HG03039 (cell line): ENCODE data around the gene MICAL2.

Source experiments
- ATAC-seq: cut with Tn5 transposase; IDR thresholded peaks from one replicate; pipeline ENCODE4 v1.9.1; 2021; ENCODE audit warnings: mild to moderate bottlenecking, moderate library complexity; ENCODE audit not compliant: unreplicated experiment

MICAL2 gene

DNA sequence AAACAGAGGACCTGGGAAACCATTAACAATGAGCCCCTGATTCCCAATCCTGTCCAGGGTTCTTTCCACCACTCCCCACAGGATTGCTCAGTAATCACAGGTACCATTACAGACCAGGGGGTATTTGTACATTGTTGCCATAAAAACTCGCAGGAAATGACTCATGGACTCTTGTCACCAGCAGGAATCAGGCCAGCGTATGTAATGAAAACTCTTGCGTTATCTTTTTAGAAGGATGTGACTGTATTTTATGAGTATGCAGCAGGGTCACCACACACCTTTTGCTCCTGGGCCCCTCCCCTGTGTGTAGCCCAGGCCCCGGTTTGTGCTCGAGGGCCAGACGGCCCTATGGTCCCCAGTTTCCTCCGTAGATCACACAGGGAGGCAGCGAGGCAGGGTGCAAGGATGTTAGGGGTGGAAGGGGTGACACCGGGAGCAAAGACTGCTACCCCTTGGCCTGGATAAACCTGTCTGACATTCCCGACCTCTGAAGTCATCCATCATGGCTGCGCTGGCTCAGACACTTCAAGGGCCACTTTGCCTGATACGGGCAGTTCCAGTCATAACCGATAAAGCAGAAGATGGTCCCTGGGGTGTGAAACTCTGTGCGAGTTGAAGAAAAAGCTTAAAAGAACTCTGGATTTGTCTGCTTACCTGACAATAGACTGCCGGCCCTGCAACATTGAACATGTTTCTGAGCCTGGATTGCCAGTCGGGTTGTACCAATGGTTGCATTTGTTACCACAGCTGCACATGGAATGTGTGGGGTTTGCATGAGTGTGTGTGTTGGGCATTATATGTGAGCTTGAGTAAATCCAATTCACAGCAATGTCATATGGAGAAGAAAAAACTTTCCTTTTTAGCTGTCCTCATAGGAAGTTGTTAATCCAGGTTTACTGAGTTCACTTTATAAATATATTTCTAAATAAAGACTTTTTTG, 56.9 kb downstream of the MICAL2 start:
- no peak for ATAC-seq

- no peak for ATAC-seq
Measured at GRCh38 chr11:12168114-12168513, 57.7 kb downstream of the MICAL2 start.

- no peak for ATAC-seq
Measured at GRCh38 chr11:12169822-12170221, 59.4 kb downstream of the MICAL2 start.

DNA sequence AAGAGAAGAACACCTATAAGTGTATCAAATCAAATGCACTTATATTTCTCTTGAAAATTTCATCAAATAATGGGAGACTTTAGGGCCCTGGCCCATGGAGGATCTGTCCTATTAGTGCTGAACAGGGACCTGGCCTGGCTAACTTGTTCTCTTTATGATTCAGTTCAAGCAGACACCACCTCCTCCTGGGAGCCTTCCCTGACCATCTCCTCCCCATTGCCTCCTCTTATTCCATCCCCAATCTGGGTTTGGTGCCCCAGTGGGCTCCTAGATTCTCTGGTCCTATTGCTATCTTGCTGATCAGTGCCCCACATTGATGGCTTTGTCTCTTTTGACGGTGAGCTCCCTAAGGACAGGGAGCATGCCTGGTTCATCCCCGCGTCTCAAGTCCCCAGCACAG, 60.1 kb downstream of the MICAL2 start:
- no peak for ATAC-seq

DNA sequence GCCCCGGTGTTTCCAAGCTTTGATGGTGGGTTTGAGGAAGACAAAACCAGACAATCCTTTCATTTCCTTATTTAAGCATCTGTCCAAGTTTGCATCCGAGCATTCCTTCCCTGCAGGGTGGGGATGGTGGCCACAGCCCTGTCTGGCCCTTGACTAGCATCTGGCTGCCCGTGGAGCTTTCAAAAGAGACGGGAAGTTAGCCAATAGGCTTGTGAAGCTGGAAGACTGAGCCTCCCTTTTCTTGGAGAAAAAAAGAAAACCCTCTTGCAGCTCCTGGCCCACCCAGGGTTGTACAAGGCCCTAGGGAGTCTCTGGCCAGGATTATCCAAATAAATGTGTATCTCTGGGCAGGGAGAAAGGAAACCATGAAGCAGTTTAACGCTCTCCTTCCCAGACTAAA, 60.6 kb downstream of the MICAL2 start:
- ATAC-seq = no peak

- ATAC-seq = no peak
Measured at GRCh38 chr11:12171921-12172320, 61.5 kb downstream of the MICAL2 start.

- ATAC-seq = no peak
Measured at GRCh38 chr11:12172493-12173013, 62.2 kb downstream of the MICAL2 start.

- ATAC-seq = no peak
Measured at GRCh38 chr11:12173111-12173510, 62.7 kb downstream of the MICAL2 start.

- ATAC-seq = peak; percentile 39
Measured at GRCh38 chr11:12174128-12174476, 63.7 kb downstream of the MICAL2 start.

- ATAC-seq = peak; percentile 71
Measured at GRCh38 chr11:12174477-12175143, 64.2 kb downstream of the MICAL2 start.

DNA sequence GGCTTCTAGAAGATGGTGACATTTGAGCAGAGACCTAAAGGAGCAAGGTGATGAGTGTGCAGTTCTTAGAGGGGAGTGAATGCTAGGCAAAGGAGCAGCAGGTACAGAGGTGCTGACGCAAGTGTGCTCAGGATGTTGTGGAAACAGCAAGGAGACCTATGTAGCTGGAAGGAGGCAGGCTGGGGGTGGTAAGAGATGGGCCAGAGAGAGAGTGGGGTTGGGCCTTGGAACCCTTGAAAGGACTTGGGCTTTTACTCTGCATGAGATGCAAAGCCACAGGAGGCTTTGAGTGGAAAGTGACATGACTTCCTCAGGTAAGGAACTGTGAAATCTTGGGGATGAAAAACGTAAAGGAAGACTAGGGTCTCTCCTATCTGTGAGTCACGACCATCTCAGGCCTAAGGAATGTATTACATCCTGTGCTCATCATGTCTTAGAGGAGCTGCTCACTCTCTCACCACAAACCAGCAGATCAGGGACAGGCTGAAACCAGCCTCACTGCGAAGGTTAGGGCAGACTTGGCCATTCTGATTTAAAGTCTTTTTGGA, 65.4 kb downstream of the MICAL2 start:
- no peak for ATAC-seq

GRCh38 chr11:12176410-12176809, 66.0 kb downstream of the MICAL2 start:
- ATAC-seq = no peak

DNA sequence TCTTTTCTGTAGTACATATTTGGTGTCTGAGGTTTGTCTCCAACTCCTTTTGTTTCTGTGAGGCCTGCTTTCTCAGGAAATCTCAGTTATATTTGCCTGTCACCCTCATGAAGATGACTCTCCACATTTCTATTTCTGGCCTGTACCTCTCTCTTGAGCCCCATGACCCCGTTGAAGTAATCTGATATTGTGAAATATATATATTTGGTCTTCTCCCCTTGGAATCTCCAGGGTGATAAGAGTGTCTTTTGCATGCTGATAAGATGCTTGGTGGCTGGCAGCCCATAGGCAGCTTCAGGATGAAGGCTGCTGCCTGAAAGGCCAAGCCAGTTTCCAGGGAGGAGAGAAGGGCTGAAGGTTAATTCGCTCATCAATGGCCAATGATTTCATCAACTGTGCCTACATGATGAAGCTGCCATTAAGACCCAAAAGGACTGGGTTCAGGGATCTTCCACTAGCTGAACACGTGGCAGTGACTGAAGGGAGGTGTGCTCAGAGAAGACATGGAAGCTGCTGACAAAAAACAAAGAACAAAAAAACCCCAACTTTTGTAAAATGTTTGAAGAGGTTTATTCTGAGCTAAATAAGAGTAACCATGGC, 67.4 kb downstream of the MICAL2 start:
- ATAC-seq = no peak

GRCh38 chr11:12179019-12179418, 68.6 kb downstream of the MICAL2 start:
- no peak for ATAC-seq

GRCh38 chr11:12179531-12179930, 69.1 kb downstream of the MICAL2 start:
- no peak for ATAC-seq

DNA sequence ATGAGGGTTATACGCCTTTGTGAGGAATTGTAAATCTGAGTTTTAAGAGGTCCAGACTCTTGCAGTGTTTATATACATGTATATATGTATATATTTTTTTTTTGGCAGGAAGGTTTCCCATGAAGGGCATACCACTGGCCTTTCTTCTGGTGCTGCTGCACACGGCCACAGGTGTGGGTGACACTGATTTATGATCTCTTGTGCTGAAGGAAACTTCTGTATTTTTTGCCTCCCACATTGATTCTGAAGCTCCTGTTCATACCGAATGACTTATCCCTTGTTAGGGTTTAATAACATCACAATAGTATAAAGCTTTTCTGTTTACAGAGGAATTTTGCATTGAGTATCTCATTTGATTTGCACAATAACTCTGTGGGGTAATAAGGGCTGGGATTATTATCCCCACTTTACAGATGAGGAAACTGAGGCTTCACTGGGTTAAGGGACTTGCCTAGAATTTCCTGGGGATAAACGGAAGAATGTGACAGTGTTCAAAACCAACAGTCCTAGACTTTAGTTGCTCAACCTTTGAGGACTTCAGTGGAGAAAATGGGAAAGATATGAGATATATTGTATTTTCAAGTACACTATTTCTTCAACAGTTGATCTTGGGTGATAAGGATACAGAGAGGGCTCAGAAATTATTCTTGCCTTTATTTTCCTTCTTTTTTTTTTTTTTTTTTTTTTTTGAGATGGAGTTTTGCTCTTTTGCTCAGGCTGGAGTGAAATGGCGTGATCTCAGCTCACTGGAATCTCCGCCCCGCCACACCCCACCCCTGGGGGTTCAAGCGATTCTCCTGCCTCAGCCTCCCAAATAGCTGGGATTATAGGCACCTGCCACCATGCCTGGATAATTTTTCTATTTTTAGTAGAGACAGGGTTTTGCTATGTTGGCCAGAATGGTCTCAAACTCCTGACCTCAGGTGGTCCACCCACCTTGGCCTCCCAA, 70.1 kb downstream of the MICAL2 start:
- no peak for ATAC-seq

GRCh38 chr11:12182302-12182675, 71.9 kb downstream of the MICAL2 start:
- no peak for ATAC-seq

GRCh38 chr11:12182676-12183541, 72.5 kb downstream of the MICAL2 start:
- ATAC-seq = no peak
